COR-L47 (cell line): Measurements from ENCODE around the gene CUL7.
"Not testable (repeated sequence)": the region's sequence is repeated elsewhere in the genome, so short reads cannot be mapped to it uniquely, and the experiment has no call there.

Source experiments
- DNase-seq: peaks from one replicate; lab custom pipeline; 2025; lab: John Stamatoyannopoulos, UW

The CUL7 gene

GRCh38 chr6:43014434-43014909 is 39.2 kb downstream of the CUL7 start:
- no peak for DNase-seq

- DNase-seq: peak; percentile 99
Measured at GRCh38 chr6:43013843-43014433, 39.7 kb downstream of the CUL7 start, which contains the start of the genes KLHDC3 and MEA1. KLHDC3 (plus strand) TSS chr6:43014249; CDS start chr6:43017193, 2,944 bp downstream. MEA1 (minus strand) TSS chr6:43013946; CDS start chr6:43013813, 133 bp downstream.

- no peak for DNase-seq
Measured at GRCh38 chr6:43013097-43013842, 40.4 kb downstream of the CUL7 start.

GRCh38 chr6:43012364-43012763 is 41.3 kb downstream of the CUL7 start:
- no peak for DNase-seq

GRCh38 chr6:43011207-43011606 is 42.4 kb downstream of the CUL7 start:
- no peak for DNase-seq

- peak; percentile 2 for DNase-seq
Measured at GRCh38 chr6:43009124-43009523, 44.5 kb downstream of the CUL7 start.

- no peak for DNase-seq
Measured at GRCh38 chr6:43007126-43007525, 46.5 kb downstream of the CUL7 start.

GRCh38 chr6:43006251-43006650 is 47.4 kb downstream of the CUL7 start:
- no peak for DNase-seq

GRCh38 chr6:43005844-43006243 is 47.8 kb downstream of the CUL7 start:
- DNase-seq: no peak

GRCh38 chr6:43001843-43002242 is 51.8 kb downstream of the CUL7 start:
- DNase-seq: no peak

GRCh38 chr6:42998205-42998604 is 55.4 kb downstream of the CUL7 start:
- DNase-seq: not testable (repeated sequence)

GRCh38 chr6:42996513-42996912 is 57.1 kb downstream of the CUL7 start:
- no peak for DNase-seq

- no peak for DNase-seq
Measured at GRCh38 chr6:42993445-42993844, 60.2 kb downstream of the CUL7 start.

- DNase-seq: no peak
Measured at GRCh38 chr6:42989923-42990322, 63.7 kb downstream of the CUL7 start.

GRCh38 chr6:42988486-42989020 is 65.1 kb downstream of the CUL7 start:
- no peak for DNase-seq
